K562 (cell line): ENCODE measurements around the gene ACBD3. TPM values are rescaled to one million over a fixed set of nuclear protein-coding genes. Genes with fewer than 3 reads are reported as not detected.

Experiments
- ADNP ChIP-seq: fragments of 200-800 bp; sonication (Bioruptor generic); IDR thresholded peaks from 2 replicates; pipeline ENCODE4 v1.6.1; 2016; ENCODE audit warnings: missing genetic modification characterization, missing compliant biosample characterization
- FOS ChIP-seq: IDR thresholded peaks from 3 replicates; pipeline ENCODE4 v1.6.1; 2011; ENCODE audit not compliant: insufficient read length; ENCODE audit errors: extremely low read depth
- HDAC1 ChIP-seq, 2 experiments: fragments of 450-650 bp; IDR thresholded peaks; 2 replicates each; pipeline ENCODE4 v1.6.1; 2016 to 2017; ENCODE audit warnings: inconsistent platforms in 1 of 2, mild to moderate bottlenecking in 1 of 2, moderate library complexity in 1 of 2
- HOXB6 ChIP-seq: fragments of 250-450 bp; sonication (Bioruptor Pico); IDR thresholded peaks from 2 replicates; pipeline ENCODE4 v1.5.1; 2022; ENCODE audit warnings: mild to moderate bottlenecking, borderline replicate concordance
- NR2C2 ChIP-seq, 2 experiments: fragments of 200-800 bp in 1 of 2; sonication (Bioruptor generic) in 1 of 2; sonication (generic) in 1 of 2; formaldehyde crosslinking in 1 of 2; IDR thresholded peaks; 2 replicates each; pipeline versions ENCODE4 v1.6.1 to v1.8.0; 2016 to 2022; ENCODE audit warnings: mild to moderate bottlenecking in 1 of 2, missing compliant biosample characterization in 1 of 2, missing genetic modification characterization in 1 of 2, missing genetic modification reagents in 1 of 2
- PHB2 ChIP-seq: fragments of 450-650 bp; IDR thresholded peaks from 2 replicates; pipeline ENCODE4 v1.6.1; 2017; ENCODE audit warnings: low read depth
- ZNF224 ChIP-seq: sonication (generic); formaldehyde crosslinking; IDR thresholded peaks from 2 replicates; pipeline ENCODE4 v1.8.0; 2022; ENCODE audit warnings: mild to moderate bottlenecking, missing genetic modification reagents
- ZNF263 ChIP-seq: sonication (generic); formaldehyde crosslinking; IDR thresholded peaks from 2 replicates; pipeline ENCODE4 v1.8.0; 2022; ENCODE audit warnings: mild to moderate bottlenecking, missing genetic modification reagents, borderline replicate concordance
- ZNF347 ChIP-seq: fragments of 450-650 bp; formaldehyde crosslinking; IDR thresholded peaks from 2 replicates; pipeline ENCODE4 v1.4.0; 2020; ENCODE audit warnings: low read depth, mild to moderate bottlenecking, moderate library complexity
- ZSCAN29 ChIP-seq: fragments of 450-650 bp; IDR thresholded peaks from 2 replicates; pipeline ENCODE4 v1.6.1; 2017
- polyA plus RNA-seq, 8 experiments: library from polyadenylated mRNA; depleted of rRNA in 4 of 8; stranded (reverse) in 5 of 8; unstranded in 3 of 8; fragments of >200 nt; fragmentation: Nextera tagmentation in 2 of 8; fragmentation: Illumina TruSeq in 1 of 8; extraction: Ambion mirVana in 2 of 8; extraction: Trizol in 1 of 8; gene quantifications; 2 replicates each; pipeline versions ENCODE4 v1.2.1 to v1.2.3, GENCODE V29; 2011 to 2014; ENCODE audit warnings: inconsistent platforms in 1 of 8, missing spikeins in 1 of 8
- total RNA-seq, 7 experiments: library from RNA; depleted of rRNA in 6 of 7; stranded (reverse); fragments of >200 nt in 6 of 7; fragmentation: Illumina TruSeq in 2 of 7; extraction: Trizol in 2 of 7; gene quantifications; 2 replicates each; pipeline versions ENCODE4 v1.2.1 to v1.2.3, GENCODE V29; 2011 to 2021; ENCODE audit warnings: low replicate concordance in 1 of 7
- TF ChIP-seq, protein P1 (sequence below): fragments of 450-650 bp; IDR thresholded peaks from 2 replicates; pipeline ENCODE4 v1.6.1; 2018; ENCODE audit not compliant: partially characterized antibody
- TF ChIP-seq, protein P2 (sequence below): IDR thresholded peaks from 2 replicates; pipeline ENCODE4 v1.6.1; 2011; ENCODE audit not compliant: insufficient read length; ENCODE audit errors: extremely low read depth
- TF ChIP-seq, protein P3 (sequence below), 2 experiments: fragments of 450-650 bp in 1 of 2; IDR thresholded peaks; 2 replicates each; pipeline ENCODE4 v1.6.1; 2011 to 2017; ENCODE audit warnings: low read depth in 2 of 2, antibody characterized with exemption in 1 of 2, borderline replicate concordance in 1 of 2, low read length in 1 of 2, mild to moderate bottlenecking in 1 of 2, mixed read lengths in 1 of 2; ENCODE audit not compliant: control insufficient read depth in 1 of 2
- TF ChIP-seq, protein P4 (sequence below): fragments of 250-450 bp; sonication (Bioruptor Pico); IDR thresholded peaks from 2 replicates; pipeline ENCODE4 v1.8.0; 2022; ENCODE audit warnings: inconsistent platforms

ACBD3 gene
- total and polyA plus RNA-seq, 9 of the 15 experiments (the other 6 are each of a cell fraction or from before 2014, with no cell fraction given), result 11.1 to 36.7 (median 26.9) TPM

DNA sequence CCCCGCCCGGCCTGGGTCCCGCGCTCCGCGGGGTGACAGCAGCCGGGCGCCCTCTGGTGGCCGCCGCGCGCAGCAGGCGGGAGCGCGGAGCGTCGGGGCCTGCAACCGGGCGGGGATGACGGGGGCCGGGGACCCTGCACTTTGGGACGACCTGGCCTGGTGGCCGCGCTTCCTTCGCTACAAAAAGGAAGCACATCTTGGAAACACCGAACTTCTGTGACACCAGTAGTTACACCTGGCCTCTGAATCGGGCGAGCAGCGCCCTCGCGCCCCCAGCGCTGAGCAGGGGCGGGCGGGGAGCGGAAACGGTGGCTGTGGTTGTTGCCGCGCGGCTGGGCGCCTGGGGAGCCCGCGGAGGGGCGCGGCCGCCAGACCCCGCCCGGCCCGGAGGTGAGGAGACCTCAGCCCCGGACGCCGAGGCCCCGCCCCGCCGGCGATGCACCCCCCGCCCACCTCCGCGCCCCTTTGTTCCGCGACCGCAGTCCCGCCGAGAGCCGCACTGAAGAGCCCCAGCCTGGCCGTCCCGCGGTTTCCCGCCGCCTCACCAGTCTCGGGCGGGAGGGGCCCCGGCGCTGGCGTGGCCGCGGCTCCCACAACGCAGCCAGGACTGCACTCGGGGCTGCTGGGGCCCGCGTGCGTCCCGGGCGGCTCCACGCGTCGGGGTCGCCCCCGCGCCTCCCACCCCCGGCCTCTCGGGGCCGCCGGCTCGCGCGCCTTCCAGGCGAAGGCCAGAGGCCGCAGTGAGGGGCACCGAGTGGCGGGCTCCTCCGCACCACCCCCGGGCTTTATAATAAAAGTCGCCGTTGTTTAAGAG, 64.7 kb downstream of the ACBD3 start (continued):
- TF ChIP-seq, protein P1, sequence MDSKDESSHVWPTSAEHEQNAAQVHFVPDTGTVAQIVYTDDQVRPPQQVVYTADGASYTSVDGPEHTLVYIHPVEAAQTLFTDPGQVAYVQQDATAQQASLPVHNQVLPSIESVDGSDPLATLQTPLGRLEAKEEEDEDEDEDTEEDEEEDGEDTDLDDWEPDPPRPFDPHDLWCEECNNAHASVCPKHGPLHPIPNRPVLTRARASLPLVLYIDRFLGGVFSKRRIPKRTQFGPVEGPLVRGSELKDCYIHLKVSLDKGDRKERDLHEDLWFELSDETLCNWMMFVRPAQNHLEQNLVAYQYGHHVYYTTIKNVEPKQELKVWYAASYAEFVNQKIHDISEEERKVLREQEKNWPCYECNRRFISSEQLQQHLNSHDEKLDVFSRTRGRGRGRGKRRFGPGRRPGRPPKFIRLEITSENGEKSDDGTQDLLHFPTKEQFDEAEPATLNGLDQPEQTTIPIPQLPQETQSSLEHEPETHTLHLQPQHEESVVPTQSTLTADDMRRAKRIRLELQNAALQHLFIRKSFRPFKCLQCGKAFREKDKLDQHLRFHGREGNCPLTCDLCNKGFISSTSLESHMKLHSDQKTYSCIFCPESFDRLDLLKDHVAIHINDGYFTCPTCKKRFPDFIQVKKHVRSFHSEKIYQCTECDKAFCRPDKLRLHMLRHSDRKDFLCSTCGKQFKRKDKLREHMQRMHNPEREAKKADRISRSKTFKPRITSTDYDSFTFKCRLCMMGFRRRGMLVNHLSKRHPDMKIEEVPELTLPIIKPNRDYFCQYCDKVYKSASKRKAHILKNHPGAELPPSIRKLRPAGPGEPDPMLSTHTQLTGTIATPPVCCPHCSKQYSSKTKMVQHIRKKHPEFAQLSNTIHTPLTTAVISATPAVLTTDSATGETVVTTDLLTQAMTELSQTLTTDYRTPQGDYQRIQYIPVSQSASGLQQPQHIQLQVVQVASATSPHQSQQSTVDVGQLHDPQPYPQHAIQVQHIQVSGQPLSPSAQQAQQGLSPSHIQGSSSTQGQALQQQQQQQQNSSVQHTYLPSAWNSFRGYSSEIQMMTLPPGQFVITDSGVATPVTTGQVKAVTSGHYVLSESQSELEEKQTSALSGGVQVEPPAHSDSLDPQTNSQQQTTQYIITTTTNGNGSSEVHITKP, result peak; percentile 29
- TF ChIP-seq, protein P2, sequence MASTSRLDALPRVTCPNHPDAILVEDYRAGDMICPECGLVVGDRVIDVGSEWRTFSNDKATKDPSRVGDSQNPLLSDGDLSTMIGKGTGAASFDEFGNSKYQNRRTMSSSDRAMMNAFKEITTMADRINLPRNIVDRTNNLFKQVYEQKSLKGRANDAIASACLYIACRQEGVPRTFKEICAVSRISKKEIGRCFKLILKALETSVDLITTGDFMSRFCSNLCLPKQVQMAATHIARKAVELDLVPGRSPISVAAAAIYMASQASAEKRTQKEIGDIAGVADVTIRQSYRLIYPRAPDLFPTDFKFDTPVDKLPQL, result no peak
- 0 out of 4 replicates have a peak, but pooled peaks of 1 of the 2 experiments have one; percentile 45 for TF ChIP-seq HDAC1 (IDR thresholded peaks at IDR 0.05)
- TF ChIP-seq FOS, result no peak
- no peak for TF ChIP-seq ZSCAN29
- no peak for TF ChIP-seq ZNF224 (CRISPR knock-in tag)
- no peak for TF ChIP-seq HOXB6 (CRISPR knock-in tag)
- TF ChIP-seq ADNP (tag), result no peak
- TF ChIP-seq, protein P3, sequence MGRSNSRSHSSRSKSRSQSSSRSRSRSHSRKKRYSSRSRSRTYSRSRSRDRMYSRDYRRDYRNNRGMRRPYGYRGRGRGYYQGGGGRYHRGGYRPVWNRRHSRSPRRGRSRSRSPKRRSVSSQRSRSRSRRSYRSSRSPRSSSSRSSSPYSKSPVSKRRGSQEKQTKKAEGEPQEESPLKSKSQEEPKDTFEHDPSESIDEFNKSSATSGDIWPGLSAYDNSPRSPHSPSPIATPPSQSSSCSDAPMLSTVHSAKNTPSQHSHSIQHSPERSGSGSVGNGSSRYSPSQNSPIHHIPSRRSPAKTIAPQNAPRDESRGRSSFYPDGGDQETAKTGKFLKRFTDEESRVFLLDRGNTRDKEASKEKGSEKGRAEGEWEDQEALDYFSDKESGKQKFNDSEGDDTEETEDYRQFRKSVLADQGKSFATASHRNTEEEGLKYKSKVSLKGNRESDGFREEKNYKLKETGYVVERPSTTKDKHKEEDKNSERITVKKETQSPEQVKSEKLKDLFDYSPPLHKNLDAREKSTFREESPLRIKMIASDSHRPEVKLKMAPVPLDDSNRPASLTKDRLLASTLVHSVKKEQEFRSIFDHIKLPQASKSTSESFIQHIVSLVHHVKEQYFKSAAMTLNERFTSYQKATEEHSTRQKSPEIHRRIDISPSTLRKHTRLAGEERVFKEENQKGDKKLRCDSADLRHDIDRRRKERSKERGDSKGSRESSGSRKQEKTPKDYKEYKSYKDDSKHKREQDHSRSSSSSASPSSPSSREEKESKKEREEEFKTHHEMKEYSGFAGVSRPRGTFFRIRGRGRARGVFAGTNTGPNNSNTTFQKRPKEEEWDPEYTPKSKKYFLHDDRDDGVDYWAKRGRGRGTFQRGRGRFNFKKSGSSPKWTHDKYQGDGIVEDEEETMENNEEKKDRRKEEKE (IDR thresholded peaks at IDR 0.05; ENCODE audit: borderline replicate concordance in 1 of 2, control insufficient read depth in 1 of 2, low read depth in 2 of 2, low read length in 1 of 2), result no peak; a peak in 1 of 4 replicates
- TF ChIP-seq, protein P4, sequence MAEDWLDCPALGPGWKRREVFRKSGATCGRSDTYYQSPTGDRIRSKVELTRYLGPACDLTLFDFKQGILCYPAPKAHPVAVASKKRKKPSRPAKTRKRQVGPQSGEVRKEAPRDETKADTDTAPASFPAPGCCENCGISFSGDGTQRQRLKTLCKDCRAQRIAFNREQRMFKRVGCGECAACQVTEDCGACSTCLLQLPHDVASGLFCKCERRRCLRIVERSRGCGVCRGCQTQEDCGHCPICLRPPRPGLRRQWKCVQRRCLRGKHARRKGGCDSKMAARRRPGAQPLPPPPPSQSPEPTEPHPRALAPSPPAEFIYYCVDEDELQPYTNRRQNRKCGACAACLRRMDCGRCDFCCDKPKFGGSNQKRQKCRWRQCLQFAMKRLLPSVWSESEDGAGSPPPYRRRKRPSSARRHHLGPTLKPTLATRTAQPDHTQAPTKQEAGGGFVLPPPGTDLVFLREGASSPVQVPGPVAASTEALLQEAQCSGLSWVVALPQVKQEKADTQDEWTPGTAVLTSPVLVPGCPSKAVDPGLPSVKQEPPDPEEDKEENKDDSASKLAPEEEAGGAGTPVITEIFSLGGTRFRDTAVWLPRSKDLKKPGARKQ (CRISPR knock-in tag), result no peak
- no peak for TF ChIP-seq PHB2
- TF ChIP-seq NR2C2 (CRISPR knock-in tag; IDR thresholded peaks at IDR 0.05), result no peak
- TF ChIP-seq NR2C2 (tag; IDR thresholded peaks at IDR 0.05), result peak; percentile 75
- peak; percentile 72 for TF ChIP-seq ZNF263 (CRISPR knock-in tag)
- TF ChIP-seq ZNF347 (CRISPR knock-in tag), result no peak
